ENCODE data around the gene IL1A. TPM values are rescaled to one million over a fixed set of nuclear protein-coding genes. Genes with fewer than 3 reads are reported as not detected.
"Not testable (repeated sequence)": the region's sequence is repeated elsewhere in the genome, so short reads cannot be mapped to it uniquely, and the experiment has no call there.

Gene IL1A, protein sequence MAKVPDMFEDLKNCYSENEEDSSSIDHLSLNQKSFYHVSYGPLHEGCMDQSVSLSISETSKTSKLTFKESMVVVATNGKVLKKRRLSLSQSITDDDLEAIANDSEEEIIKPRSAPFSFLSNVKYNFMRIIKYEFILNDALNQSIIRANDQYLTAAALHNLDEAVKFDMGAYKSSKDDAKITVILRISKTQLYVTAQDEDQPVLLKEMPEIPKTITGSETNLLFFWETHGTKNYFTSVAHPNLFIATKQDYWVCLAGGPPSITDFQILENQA
- 1.7 and 2.0 TPM in 2 replicates for total RNA-seq

DNA sequence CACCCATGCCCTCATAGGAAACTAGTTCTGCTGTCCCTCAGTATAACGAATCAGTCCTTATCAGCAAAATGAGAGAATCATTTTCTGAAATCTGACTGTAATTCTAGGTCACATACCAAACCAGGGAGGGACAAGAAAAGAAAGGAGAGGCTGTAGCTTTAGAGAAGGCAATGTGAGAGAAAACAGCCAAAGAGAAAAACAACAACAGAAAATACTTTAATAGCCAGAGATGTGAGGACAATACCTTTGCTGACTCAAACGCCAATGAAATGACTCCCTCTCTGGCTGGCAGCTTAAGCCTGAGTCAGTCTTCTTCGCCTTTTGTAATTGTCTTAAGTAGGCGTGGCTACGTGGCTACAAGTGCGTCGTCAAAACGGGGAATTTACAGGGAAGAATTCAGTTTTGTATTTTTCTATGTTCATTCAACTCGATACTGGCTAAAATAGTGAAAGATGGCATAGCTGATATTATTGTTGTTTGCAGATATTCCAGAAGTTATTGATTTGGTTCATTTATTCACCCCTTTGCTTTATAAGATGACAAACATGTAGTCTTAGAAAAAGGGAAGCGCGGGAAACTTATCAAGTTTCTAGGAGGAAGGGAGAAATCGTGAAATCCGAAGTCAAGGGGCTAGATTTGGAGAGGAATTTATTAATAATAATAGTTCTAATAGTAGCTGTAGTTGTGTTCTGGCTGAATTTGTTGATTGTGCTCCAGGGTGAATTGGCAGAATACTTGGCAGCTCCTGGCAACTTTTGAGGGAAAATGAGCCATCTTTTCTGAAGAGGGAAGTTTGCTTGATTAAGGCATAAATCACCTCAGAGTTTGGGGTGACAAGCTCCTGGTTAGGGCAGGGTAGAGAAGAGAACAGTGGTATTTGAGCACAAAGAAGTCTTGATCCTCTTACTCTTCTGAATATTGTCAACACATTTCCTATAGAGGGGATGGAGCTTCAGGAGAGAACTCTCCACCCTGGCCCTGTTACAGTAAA, at the start of gene IL1A:
TSS of gene IL1A (minus strand) at position 295 of the 991 bp plus-strand sequence. CDS start 723 bp downstream, outside the sequence.
- intact Hi-C loops (cut with micrococcal nuclease), result no loop called here

DNA sequence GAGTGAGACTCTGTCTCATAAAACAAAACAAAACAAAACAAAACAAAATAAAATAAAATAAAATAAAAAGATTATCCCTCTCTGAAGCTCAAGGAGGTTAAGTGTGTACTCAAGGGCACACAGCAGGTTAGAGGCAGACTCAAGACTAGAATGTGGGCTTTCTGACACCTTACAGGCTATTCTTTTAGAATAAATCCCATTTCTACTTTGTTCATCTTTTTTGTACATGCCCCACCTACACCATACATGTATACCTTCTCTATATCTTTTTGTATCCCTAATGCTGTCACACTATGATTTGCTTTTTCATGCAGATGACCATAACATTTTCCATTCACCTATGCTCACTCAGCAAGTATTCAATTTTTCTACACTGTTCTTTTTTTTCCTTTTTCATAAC, 49.7 kb upstream of the IL1A start:
- intact Hi-C loops (cut with micrococcal nuclease), result no loop called here

DNA sequence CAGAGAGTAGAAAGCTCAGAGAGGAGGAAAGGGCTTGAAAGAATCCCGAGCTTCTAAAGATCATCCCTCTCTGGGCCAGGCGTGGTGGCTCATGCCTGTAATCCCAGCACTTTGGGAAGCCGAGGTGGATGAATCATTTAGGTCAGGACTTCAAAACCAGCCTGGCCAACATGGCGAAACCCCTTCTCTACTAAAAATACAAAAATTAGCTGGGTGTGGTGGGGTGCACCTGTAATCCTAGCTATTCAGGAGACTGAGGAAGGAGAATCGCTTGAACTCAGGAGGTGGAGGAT, 49.3 kb upstream of the IL1A start:
- intact Hi-C loops (cut with micrococcal nuclease), result not testable (repeated sequence)

DNA sequence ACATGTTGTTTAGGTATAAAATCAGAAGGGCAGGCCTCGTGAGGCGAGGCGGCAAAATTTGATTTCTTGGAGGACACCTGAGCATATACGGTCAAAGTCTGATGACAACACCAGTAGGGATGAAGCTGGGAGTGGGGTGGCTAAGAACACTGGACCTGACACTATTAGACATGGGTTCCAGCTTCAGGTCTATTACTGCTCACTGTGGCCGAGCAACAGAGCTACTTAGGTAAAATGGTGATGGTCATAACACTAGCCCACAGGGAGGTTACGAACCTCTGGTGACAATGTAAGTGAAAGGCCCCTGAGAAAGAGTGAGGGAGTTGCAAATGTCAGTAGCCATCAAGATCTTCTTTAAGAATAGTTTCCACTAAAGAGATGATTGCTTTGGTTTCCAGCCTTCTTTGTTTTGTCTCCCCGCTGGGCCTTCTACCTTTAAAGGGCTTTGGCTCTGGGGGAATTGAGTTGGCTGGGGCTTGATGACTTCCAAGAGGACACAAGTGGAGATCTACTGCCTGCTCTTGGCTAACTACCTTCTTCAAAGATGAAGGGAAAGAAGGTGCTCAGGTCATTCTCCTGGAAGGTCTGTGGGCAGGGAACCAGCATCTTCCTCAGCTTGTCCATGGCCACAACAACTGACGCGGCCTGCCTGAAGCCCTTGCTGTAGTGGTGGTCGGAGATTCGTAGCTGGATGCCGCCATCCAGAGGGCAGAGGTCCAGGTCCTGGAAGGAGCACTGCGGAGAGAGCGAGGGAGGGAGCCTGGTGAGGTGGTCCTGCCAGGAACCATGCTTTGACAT, 48.7 kb upstream of the IL1A start:
- intact Hi-C loops (cut with micrococcal nuclease), result no loop called here

DNA sequence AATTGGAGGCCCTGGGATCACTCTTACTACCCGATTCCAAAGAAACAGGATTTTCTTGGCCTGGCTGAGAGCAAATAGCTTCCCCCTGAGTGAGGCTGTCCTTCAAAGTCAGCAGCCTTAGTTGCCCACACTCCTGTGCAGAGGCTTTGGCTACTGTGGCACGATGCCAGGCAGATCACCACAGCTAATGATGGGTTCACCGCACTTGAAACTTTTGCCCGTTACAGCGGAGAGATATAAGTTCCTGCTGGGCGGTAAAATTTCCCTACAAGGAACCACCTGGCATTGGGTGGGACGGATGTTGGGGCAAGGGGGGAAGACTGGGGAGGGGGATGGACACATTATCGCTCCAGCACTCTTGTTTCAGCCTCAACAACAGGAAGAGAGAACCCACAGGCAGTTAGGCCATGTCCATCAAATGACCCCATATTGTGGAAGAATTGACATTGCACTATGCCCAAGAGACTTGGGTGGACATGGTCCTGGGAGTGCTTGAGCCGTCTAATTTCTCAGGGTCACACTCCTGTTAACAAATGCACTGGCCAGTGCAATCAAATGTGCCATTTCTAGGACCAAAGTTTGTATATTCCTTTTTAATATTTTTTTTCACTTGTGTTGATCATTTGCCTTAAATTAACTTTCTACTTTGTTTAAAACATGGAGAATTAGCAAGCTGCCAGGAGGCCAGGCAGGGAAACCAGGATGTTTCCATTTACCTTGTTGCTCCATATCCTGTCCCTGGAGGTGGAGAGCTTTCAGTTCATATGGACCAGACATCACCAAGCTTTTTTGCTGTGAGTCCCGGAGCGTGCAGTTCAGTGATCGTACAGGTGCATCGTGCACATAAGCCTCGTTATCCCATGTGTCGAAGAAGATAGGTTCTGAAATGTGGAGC, 47.9 kb upstream of the IL1A start:
- intact Hi-C loops (cut with micrococcal nuclease), result no loop called here

DNA sequence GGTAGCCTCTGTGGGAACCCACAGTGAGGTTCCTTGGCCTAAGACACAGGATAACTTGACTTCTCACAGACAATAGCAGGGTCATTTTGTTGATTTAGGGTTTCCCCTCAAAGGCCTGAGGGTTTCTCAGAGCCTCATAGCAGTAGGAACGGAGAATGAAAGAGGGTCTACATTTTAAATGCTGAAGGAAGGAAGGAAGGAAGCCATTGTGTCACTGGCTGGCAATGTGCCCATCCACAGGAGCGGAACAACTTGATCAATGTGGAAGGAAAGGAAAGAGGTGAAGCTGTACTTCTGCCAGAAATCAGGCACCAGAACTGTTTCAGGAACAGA, 47.2 kb upstream of the IL1A start:
- intact Hi-C loops (cut with micrococcal nuclease), result no loop called here

DNA sequence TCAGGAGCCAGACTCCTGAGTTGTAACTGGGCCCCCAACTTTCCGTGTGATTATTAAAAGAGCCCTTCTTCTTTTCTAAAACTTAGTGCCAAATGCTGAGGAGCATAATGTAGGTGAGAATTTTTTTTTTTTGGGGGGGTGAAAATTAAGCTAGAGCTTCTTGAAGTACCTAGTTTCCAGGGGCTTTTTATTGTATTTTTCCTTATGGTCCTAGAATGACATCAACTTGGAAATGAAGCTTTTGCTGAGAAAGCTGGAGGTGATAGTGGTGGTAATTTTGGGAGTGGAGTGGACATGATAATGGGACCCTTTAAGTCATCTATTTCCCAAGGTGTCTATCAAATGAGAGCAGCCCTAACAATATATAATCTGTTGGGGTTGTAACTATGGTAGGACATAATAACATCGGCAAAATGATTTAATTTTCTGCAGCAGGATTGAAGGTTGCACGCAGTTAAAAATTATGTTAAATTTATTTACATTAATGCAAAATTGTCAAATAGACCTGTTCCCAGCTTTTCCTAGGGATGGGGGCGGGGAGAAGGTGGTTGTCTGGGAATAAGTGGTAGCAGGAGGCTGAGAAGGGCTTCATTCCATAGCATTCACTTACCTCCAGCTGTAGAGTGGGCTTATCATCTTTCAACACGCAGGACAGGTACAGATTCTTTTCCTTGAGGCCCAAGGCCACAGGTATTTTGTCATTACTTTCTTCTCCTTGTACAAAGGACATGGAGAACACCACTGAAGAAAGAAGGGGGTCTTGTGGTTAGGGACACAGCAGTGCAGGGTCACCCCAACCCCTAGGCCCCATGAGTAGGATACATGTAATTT, 46.6 kb upstream of the IL1A start:
- intact Hi-C loops (cut with micrococcal nuclease), result no loop called here

DNA sequence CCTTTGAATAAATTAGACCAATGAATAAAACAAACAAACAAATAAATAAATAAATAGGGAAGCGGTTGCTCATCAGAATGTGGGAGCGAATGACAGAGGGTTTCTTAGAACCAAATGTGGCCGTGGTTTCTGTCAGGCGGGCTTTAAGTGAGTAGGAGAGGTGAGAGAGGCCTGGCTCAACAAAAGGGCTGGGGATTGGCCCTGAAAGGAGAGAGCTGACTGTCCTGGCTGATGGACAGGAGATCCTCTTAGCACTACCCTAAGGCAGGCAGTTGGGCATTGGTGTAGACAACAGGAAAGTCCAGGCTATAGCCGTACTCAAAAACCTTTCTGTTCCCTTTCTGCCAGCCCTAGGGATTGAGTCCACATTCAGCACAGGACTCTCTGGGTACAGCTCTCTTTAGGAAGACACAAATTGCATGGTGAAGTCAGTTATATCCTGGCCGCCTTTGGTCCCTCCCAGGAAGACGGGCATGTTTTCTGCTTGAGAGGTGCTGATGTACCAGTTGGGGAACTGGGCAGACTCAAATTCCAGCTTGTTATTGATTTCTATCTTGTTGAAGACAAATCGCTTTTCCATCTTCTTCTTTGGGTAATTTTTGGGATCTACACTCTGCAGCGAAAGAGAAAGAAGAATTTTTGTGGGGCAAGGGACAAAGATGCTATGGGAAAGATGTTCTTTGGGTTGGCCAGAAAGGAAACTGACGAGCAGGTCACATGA, 45.8 kb upstream of the IL1A start:
- intact Hi-C loops (cut with micrococcal nuclease), result no loop called here

DNA sequence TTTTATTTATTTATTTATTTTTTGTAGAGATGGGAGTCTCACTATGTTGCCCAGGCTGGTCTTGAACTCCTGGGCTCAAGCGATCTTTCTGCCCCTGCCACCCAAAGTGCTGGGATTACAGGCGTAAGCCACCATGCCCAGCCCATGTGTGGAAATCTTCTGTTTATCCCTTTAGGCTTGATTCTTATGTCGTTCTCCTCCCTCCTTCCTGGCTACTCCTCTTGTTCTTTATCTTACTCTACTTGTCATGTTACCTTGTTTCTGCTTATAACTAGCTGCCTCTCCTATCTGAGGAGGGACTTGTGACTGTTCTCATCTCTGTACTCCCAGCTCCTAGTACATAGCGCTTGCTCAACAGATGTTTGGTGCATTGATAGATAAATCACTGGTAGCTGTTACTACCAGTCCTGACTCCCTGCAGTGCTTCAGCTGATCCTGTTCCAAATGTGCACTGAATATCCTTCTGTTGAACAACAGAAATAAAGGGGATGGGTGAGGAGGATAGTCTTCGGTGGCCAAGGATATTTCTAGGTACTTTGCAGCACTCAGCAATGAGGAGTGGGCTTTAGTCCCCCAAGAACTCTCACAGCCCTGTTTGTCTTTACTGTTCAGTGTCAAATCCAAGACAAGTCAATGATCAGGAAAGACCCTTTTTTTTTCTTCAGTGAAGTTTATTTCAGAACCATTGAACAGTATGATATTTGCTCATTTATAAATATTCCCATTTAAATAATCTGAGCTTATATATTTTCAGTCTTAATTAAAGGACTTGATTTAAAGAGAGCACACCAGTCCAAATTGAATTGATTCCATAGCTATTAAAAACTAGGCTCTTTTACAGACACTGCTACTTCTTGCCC, 45.0 kb upstream of the IL1A start:
- intact Hi-C loops (cut with micrococcal nuclease), result no loop called here

DNA sequence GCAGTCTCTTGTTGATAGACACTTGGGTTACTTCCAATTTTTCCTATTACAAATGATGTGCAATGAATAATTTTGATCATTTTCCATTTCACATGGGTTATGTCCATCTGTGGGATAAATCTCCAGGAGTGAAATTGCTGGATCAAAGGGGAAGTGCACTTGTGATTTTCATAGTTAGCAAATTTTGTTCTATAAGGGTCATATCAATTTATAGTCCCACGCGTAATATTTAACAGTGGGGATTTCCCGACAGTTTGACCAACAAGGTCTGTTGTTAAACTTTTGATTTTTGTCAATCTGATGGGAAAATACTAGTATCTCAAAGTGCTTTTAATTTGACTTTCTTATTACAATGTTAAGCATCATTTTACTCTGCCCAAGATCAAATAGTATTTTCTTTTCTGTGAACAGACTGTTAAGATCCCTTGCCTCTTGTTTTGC, 44.0 kb upstream of the IL1A start:
- intact Hi-C loops (cut with micrococcal nuclease), result no loop called here

DNA sequence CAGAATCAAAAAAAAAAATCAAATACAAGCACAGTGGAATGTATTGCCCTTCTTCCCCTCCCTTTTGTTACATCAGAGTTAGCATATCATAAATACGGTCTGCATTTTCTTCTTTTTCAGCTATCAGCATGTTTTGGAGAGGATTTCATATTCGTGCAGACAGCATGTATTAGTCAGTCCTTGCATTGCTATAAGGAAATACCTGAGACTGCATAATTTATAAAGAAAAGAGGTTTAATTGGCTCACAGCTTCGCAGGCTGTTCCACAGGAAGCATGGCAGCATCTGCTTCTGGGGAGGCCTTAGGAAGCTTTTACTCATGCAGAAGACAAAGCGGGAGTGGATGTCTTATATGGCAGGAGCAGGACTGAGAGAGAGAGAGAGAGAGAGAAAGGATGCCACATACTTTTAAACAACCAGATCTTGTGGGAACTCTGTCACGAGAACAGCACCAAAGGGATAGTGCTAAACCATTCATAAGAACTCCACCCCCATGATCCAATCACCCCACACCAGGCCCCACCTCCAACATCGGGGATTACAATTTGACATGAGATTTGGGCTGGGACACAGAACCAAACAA, 43.4 kb upstream of the IL1A start:
- intact Hi-C loops (cut with micrococcal nuclease), result no loop called here

DNA sequence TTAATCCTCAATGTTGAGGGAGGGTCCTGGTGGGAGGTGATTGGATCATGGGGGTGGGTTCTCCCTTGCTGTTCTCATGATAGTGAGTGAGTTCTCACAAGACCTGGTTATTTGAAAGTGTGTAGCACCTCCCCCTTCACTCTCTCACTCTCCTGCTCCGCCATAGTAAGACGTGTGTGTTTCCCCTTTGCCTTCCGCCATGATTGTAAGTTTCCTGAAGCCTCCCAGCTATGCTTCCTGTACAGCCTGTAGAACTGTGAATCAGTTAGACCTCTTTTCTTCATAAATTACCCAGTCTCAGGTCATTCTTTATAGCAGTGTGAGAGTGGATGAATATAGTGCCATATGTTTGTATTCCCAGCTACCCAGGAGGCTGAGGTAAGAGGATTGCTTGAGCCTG, 42.7 kb upstream of the IL1A start:
- intact Hi-C loops (cut with micrococcal nuclease), result no loop called here

DNA sequence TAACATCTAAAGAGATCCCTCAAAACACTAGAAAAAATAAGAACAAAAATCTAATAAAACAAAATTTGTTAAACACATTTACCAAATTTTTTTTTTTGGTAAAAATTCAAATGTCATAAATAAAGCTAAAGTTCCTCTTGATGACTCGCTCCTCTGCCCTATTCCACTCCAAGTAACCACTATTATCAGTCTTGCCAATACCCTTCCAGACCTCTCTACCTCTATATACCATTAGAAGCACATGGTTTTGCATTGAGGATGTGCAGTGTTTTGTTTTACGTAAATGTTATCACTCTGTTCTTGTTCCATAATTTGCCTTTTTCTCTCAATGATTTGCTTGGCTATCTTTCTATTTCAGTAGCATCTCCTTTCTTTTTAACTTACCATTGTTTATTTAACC, 41.4 kb upstream of the IL1A start:
- intact Hi-C loops (cut with micrococcal nuclease), result no loop called here

DNA sequence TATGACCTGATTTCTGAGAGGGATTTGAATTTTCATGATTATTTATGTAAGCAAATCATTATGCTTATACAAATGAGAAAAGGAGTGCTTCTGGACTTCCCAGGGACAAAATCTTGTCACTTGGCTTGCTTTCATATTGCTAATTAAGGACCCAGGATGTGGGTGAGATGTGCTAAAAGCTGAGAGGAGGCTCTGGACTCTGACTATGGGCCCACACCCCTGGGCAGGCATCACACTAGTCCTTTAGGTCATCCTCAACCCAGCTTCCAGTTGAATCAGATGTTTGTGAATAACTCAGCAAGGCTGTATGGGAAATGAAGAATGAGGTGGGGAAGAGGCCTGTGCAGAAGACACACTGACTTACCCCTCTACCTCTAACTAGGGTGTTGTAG, 40.4 kb upstream of the IL1A start:
- intact Hi-C loops (cut with micrococcal nuclease), result loop anchor here (5.0 kb wide), 1 partner anchor 47 kb away; no protein-coding TSS in a partner anchor

DNA sequence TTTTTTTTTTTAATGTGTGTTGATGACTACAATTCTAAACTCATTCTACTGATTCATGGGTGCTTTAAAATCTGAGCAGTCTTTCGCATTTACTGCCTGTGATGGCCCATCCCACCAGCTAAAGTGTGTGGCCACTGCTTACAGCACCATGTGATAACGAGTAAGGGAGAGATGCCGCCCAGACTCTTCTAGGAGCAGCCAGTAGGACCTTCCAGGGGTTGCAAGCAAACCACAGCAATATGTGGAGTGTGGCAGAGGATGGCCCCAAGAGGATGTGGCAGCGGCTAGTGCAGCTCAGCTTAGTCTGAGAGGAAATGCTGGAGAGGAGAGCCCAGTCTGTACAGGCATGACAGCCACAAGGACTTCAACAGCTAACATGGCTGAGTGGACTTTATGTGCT, 37.4 kb upstream of the IL1A start:
- intact Hi-C loops (cut with micrococcal nuclease), result loop anchor here (1.0 to 5.0 kb wide), 5 partner anchors 9 to 100 kb away; partner anchors contain the start of gene CKAP2L

DNA sequence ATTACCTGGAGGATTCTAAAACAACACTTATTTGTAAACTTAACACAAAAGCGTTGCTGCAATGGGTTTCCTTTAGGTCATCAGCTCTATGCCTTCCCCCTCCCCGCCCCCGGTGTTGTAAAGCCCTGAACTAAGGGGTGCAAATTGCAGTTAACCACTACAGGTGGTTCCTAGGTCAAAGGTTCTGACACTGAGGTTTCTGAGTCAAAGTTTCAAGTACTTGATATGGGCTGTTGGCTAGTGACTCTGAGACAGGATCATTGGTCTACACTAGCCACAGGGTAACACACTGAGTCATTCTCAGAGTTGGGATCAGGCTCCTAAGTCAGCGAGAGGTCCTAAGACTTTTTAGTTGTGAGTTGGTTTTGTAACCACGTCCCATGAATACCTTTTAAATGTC, 36.8 kb upstream of the IL1A start:
- intact Hi-C loops (cut with micrococcal nuclease), result loop anchor here (1.0 to 5.0 kb wide), 4 partner anchors 9 to 100 kb away; partner anchors contain the start of gene CKAP2L

DNA sequence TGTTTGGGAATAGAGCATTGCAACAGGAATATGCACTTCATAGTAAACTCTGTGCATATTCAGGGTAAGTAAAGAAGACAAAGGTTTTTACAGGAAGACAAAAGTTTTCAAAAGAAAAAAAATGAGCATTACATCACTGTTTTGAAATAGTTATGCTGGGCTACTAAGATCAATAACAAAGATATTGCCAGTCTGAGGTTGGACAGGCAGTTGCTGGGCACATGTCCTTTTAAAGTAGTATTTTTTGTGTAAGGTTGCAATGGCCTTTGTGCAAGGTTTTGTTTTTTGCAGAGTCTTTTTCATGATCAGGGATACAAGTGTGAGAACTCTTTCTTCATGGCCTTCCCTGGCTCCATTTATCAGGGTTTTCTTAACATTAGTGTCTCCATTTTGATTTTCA, 36.0 kb upstream of the IL1A start:
- intact Hi-C loops (cut with micrococcal nuclease), result loop anchor here (5.0 kb wide), 1 partner anchor 43 kb away; no protein-coding TSS in a partner anchor

DNA sequence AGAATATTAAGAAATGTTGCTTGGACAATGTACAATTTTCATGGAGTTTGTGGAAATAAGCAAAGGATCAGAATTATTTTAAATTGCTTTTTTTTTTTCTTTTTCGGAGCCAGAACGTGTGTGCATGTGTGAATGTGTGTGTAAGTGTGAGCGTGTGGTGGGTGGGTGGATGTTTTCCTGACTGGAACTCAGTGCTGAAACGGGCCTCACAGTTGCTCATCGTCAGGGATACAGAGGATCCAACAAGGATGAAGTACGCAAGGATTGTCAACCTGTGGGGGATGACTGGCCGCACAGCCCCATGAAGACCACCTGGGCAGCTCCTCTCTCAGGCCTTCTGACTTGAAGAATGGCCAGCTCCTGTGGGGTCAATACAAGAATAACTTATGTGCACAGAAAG, 34.8 kb upstream of the IL1A start:
- intact Hi-C loops (cut with micrococcal nuclease), result no loop called here
